Liver (tissue), 9 donors: ENCODE data around the gene G6PC1. TPM values are rescaled to one million over a fixed set of nuclear protein-coding genes. Genes with fewer than 3 reads are reported as not detected.
A peak's percentile ranks its signal among the peaks of the same experiment; 100 is the strongest.
"Not testable (repeated sequence)": the region's sequence is repeated elsewhere in the genome, so short reads cannot be mapped to it uniquely, and the experiment has no call there.

Source experiments
- DNase-seq: peaks from one replicate; pipeline ENCODE4 v3.0.0-alpha.2; 2017; ENCODE audit warnings: low spot score
- H3K27ac ChIP-seq, 2 donors: one replicate each; pipeline ENCODE4 v1.7.0; 2013; ENCODE audit warnings: inconsistent platforms in 2 of 2, low read length in 2 of 2, control low read depth in 1 of 2, low read depth in 1 of 2, mild to moderate bottlenecking in 1 of 2
- H3K27me3 ChIP-seq, 4 donors: one replicate each; pipeline versions ENCODE4 v1.6.1 to v1.7.0; 2013; ENCODE audit warnings: low read length in 3 of 4, inconsistent platforms in 1 of 4, mild to moderate bottlenecking in 1 of 4, moderate library complexity in 1 of 4; ENCODE audit not compliant: control insufficient read depth in 4 of 4, insufficient read depth in 4 of 4
- H3K36me3 ChIP-seq, 4 donors: one replicate each; pipeline versions ENCODE4 v1.6.1 to v1.7.0; 2013; ENCODE audit warnings: low read length in 3 of 4, mild to moderate bottlenecking in 3 of 4, low read depth in 1 of 4, moderate library complexity in 1 of 4; ENCODE audit not compliant: control insufficient read depth in 4 of 4, insufficient read depth in 3 of 4
- H3K4me1 ChIP-seq, 4 donors: one replicate each; pipeline versions ENCODE4 v1.6.1 to v1.7.0; 2013; ENCODE audit warnings: low read length in 3 of 4, mild to moderate bottlenecking in 3 of 4, moderate library complexity in 1 of 4; ENCODE audit not compliant: control insufficient read depth in 4 of 4, insufficient read depth in 4 of 4
- H3K4me3 ChIP-seq, 3 donors: one replicate each; pipeline versions ENCODE4 v1.6.1 to v1.7.0; 2013; ENCODE audit warnings: low read length in 3 of 3, control low read depth in 1 of 3, low read depth in 1 of 3, mild to moderate bottlenecking in 1 of 3
- H3K9ac ChIP-seq, 2 donors: one replicate each; pipeline ENCODE4 v1.7.0; 2013; ENCODE audit warnings: low read length in 2 of 2, mild to moderate bottlenecking in 2 of 2, moderate library complexity in 2 of 2, control low read depth in 1 of 2, low read depth in 1 of 2
- H3K9me3 ChIP-seq, 4 donors: one replicate each; pipeline versions ENCODE4 v1.6.1 to v1.7.0; 2013; ENCODE audit warnings: low read length in 3 of 4; ENCODE audit not compliant: control insufficient read depth in 4 of 4
- EGR1 ChIP-seq, 2 donors: IDR thresholded peaks; 2 replicates each; pipeline ENCODE4 v1.6.1; 2016 to 2018; ENCODE audit warnings: antibody characterized with exemption in 2 of 2, low read depth in 2 of 2
- FOXA1 ChIP-seq: IDR thresholded peaks from 2 replicates; pipeline ENCODE4 v1.6.1; 2016; ENCODE audit warnings: antibody characterized with exemption
- FOXA2 ChIP-seq: IDR thresholded peaks from 2 replicates; pipeline ENCODE4 v1.6.1; 2016; ENCODE audit warnings: antibody characterized with exemption
- GABPA ChIP-seq, 2 donors: IDR thresholded peaks in 1 of 2; conservative IDR thresholded peaks in 1 of 2; 2 replicates each; pipeline ENCODE4 v1.6.1; 2016; ENCODE audit warnings: antibody characterized with exemption in 2 of 2, mild to moderate bottlenecking in 1 of 2, moderate library complexity in 1 of 2
- HNF4A ChIP-seq, 2 donors: conservative IDR thresholded peaks; 2 replicates each; pipeline ENCODE4 v1.6.1; 2016; ENCODE audit warnings: antibody characterized with exemption in 2 of 2, mild to moderate bottlenecking in 2 of 2
- NR2F2 ChIP-seq: IDR thresholded peaks from 2 replicates; pipeline ENCODE4 v1.6.1; 2016; ENCODE audit warnings: antibody characterized with exemption
- RAD21 ChIP-seq, 2 donors: IDR thresholded peaks; 2 replicates each; pipeline ENCODE4 v1.6.1; 2016; ENCODE audit warnings: antibody characterized with exemption in 2 of 2, mild to moderate bottlenecking in 2 of 2
- RXRA ChIP-seq, 2 donors: IDR thresholded peaks; 2 replicates each; pipeline ENCODE4 v1.6.1; 2017 to 2018; ENCODE audit warnings: antibody characterized with exemption in 2 of 2, mild to moderate bottlenecking in 1 of 2
- SP1 ChIP-seq: IDR thresholded peaks from 2 replicates; pipeline ENCODE4 v1.6.1; 2018; ENCODE audit warnings: antibody characterized with exemption, mild to moderate bottlenecking
- WGBS: extraction: QIAGEN DNeasy Blood & Tissue Kit; methylation state at CpG from one replicate; pipeline ENCODE4 v1.1.7; 2013; 5-methylcytosine and 5-hydroxymethylcytosine counted together
- polyA plus RNA-seq, 2 donors: library from polyadenylated mRNA; stranded (reverse) in 1 of 2; unstranded in 1 of 2; fragments of 200-250 nt in 1 of 2; fragments of >200 nt in 1 of 2; fragmentation: Nextera tagmentation in 1 of 2; extraction: Ambion mirVana in 1 of 2; gene quantifications; one replicate each; pipeline versions ENCODE4 v1.2.1 to v1.2.3, GENCODE V29; 2013 to 2015
- total RNA-seq, 2 donors: library from RNA; depleted of rRNA; stranded (reverse); fragments of >200 nt; gene quantifications; one replicate each; pipeline ENCODE4 v1.2.3, GENCODE V29; 2014
- TF ChIP-seq, protein P1 (sequence below): IDR thresholded peaks from 2 replicates; pipeline ENCODE4 v1.6.1; 2016; ENCODE audit warnings: antibody characterized with exemption, mild to moderate bottlenecking
- TF ChIP-seq, protein P2 (sequence below): IDR thresholded peaks from 2 replicates; pipeline ENCODE4 v1.6.1; 2016; ENCODE audit warnings: antibody characterized with exemption
- donor health status: healthy.
- donor health status: healthy.
- donor health status: healthy.
- donor health status: healthy.
- donor health status: healthy.

G6PC1 gene
- total and polyA plus RNA-seq, 4 donors, result 23.8 to 271 (median 114) TPM

DNA sequence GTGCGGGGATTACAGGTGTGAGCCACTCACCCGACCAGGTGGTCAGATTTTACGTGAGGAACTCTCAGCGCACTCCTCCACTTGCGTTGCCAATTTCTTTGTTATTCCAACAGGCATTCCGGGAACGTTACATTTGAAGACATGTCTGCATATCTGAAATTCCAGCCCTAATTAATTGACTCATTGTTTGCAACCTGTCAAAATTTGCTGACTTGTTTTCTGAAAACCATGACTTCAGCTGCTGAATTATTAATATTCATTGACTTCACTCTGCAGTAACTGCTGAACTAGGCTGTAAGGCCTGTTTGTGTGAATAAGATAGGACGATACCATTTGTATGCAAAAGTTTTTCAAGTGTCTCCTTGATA is 16.6 kb downstream of the G6PC1 start (continued):
- TF ChIP-seq, protein P1, sequence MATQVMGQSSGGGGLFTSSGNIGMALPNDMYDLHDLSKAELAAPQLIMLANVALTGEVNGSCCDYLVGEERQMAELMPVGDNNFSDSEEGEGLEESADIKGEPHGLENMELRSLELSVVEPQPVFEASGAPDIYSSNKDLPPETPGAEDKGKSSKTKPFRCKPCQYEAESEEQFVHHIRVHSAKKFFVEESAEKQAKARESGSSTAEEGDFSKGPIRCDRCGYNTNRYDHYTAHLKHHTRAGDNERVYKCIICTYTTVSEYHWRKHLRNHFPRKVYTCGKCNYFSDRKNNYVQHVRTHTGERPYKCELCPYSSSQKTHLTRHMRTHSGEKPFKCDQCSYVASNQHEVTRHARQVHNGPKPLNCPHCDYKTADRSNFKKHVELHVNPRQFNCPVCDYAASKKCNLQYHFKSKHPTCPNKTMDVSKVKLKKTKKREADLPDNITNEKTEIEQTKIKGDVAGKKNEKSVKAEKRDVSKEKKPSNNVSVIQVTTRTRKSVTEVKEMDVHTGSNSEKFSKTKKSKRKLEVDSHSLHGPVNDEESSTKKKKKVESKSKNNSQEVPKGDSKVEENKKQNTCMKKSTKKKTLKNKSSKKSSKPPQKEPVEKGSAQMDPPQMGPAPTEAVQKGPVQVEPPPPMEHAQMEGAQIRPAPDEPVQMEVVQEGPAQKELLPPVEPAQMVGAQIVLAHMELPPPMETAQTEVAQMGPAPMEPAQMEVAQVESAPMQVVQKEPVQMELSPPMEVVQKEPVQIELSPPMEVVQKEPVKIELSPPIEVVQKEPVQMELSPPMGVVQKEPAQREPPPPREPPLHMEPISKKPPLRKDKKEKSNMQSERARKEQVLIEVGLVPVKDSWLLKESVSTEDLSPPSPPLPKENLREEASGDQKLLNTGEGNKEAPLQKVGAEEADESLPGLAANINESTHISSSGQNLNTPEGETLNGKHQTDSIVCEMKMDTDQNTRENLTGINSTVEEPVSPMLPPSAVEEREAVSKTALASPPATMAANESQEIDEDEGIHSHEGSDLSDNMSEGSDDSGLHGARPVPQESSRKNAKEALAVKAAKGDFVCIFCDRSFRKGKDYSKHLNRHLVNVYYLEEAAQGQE, result no peak
- no peak for TF ChIP-seq NR2F2
- TF ChIP-seq EGR1 (IDR thresholded peaks at IDR 0.05; ENCODE audit: low read depth in 2 of 2), result no peak
- TF ChIP-seq, protein P2, sequence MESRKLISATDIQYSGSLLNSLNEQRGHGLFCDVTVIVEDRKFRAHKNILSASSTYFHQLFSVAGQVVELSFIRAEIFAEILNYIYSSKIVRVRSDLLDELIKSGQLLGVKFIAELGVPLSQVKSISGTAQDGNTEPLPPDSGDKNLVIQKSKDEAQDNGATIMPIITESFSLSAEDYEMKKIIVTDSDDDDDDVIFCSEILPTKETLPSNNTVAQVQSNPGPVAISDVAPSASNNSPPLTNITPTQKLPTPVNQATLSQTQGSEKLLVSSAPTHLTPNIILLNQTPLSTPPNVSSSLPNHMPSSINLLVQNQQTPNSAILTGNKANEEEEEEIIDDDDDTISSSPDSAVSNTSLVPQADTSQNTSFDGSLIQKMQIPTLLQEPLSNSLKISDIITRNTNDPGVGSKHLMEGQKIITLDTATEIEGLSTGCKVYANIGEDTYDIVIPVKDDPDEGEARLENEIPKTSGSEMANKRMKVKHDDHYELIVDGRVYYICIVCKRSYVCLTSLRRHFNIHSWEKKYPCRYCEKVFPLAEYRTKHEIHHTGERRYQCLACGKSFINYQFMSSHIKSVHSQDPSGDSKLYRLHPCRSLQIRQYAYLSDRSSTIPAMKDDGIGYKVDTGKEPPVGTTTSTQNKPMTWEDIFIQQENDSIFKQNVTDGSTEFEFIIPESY, result no peak
- TF ChIP-seq GABPA (IDR thresholded peaks at IDR 0.05 in 1 of 2, conservative IDR thresholded peaks at IDR 0.05 in 1 of 2), result no peak
- no peak for TF ChIP-seq FOXA1

DNA sequence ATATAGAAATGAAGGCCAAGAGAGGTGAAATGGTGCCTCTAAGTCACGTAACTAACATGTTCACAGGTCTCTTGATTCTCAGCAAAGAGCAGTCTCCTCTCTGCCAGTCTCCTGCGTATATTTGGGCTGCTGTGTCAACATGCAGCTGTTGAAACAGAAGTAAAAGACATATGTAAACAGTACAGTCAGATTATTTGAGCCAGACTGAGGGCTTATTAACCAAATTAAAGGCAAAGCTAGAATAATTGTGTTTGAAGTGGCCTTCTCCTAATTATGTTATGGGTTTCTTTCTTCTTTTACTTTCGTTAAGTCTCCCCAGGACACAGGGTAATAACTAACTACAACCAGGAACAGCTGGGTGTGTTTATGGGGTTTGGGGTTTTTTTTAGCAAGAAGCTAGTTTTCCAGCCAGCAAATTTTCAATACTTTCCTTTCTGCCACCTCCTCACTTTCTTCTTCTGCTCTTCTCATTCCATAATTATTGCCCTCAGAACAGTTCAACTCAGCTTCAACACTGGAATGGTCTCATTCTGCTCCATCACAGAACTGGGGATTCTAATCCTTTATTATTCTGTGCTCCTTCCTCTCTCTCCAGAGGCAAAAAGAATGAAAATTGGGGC is 18.4 kb downstream of the G6PC1 start:
- Histone ChIP-seq H3K9ac (no peak overlapping the region), H3K36me3 (no peaks in the 10 kb centered on the region), H3K27ac (peak overlapping the region in 1 of 2 donors; percentile 10), H3K4me1 (peaks cover 2 to 23% (median 6%) of the 10 kb centered on the region in 4 donors), H3K9me3 (no peaks in the 10 kb centered on the region), H3K27me3 (no peaks in the 10 kb centered on the region), H3K4me3 (no peak overlapping the region)
- no peak for DNase-seq
- TF ChIP-seq RXRA (IDR thresholded peaks at IDR 0.05) (peak; percentile 28 to 56), FOXA2 (peak; percentile 96), RAD21 (IDR thresholded peaks at IDR 0.05) (peak in 1 of 2 donors; percentile 9), FOXA1 (peak; percentile 88), SP1 (peak; percentile 30), GABPA (IDR thresholded peaks at IDR 0.05 in 1 of 2, conservative IDR thresholded peaks at IDR 0.05 in 1 of 2) (no peak), HNF4A (conservative IDR thresholded peaks at IDR 0.05) (peak; percentile 30 to 34)
- TF ChIP-seq, protein P2, result no peak
- WGBS, result 21% methylated on average over 3 of the region's 3 CpGs

DNA sequence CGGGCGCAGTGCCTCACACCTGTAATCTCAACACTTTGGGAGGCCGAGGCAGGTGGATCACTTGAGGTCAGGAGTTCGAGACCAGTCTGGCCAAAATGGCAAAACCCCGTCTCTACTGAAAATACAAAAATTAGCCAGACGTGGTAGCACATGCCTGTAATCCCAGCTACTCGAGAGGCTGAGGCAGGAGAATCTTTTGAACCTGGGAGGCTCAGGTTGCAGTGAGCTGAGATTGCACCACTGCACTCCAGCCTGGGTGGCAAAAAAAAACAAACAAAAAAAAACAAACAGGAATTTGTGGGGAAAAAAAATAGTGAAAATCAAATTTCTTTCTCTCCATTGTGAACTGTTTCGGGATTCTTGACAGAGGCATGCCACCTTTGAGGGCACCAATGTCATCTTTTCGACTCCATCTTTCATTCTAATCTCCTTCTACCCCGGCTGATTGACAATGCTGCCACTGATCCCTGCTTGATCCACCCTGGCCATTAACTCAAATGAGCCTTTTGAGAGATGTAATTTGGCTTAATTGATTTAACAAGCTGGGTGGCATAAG is 19.0 kb downstream of the G6PC1 start:
- peaks cover 2 to 23% (median 6%) of the 10 kb centered on the region in 4 donors for H3K4me1 ChIP-seq
- not testable (repeated sequence) for H3K27ac ChIP-seq, H3K36me3 ChIP-seq, H3K27me3 ChIP-seq, DNase-seq, H3K9ac ChIP-seq, H3K4me3 ChIP-seq, H3K9me3 ChIP-seq
- 66% methylated on average over 10 of the region's 10 CpGs for WGBS
